Endodermal cell (in vitro differentiated cells): ENCODE data around the gene TPRX1. TPM values are rescaled to one million over a fixed set of nuclear protein-coding genes. Genes with fewer than 3 reads are reported as not detected.

Experiments used
- DNase-seq: peaks from one replicate; pipeline ENCODE4 v3.0.0-alpha.2; 2017
- H3K27ac ChIP-seq: 2 replicates; pipeline ENCODE4 v1.5.1; 2013; ENCODE audit warnings: mild to moderate bottlenecking, low read depth, low read length, moderate library complexity
- H3K27me3 ChIP-seq: 2 replicates; pipeline ENCODE4 v1.6.1; 2013; ENCODE audit warnings: mild to moderate bottlenecking, low read length, moderate library complexity; ENCODE audit not compliant: insufficient read depth, control insufficient read depth, poor library complexity, severe bottlenecking
- H3K36me3 ChIP-seq: 2 replicates; pipeline ENCODE4 v1.7.0; 2013; ENCODE audit warnings: mild to moderate bottlenecking, low read length, moderate library complexity; ENCODE audit not compliant: control insufficient read depth, insufficient read depth
- H3K4me1 ChIP-seq: one replicate; pipeline ENCODE4 v1.7.0; 2013; ENCODE audit warnings: low read length; ENCODE audit not compliant: control insufficient read depth, insufficient read depth
- H3K4me3 ChIP-seq: 2 replicates; pipeline ENCODE4 v1.5.1; 2013; ENCODE audit warnings: mild to moderate bottlenecking, low read length, moderate library complexity
- H3K9ac ChIP-seq: 2 replicates; pipeline ENCODE4 v1.6.1; 2013; ENCODE audit warnings: mild to moderate bottlenecking, low read length, moderate library complexity; ENCODE audit not compliant: poor library complexity, severe bottlenecking; ENCODE audit errors: extremely low read depth
- H3K9me3 ChIP-seq: 2 replicates; pipeline ENCODE4 v1.6.1; 2013; ENCODE audit warnings: mild to moderate bottlenecking, low read length, moderate library complexity; ENCODE audit not compliant: control insufficient read depth
- H3K27ac Mint-ChIP-seq: 2 replicates; pipeline ENCODE4 v1.8.0; 2020; ENCODE audit warnings: mixed read lengths
- H3K27me3 Mint-ChIP-seq: 2 replicates; pipeline ENCODE4 v1.8.0; 2021; ENCODE audit warnings: mild to moderate bottlenecking, mixed read lengths; ENCODE audit not compliant: insufficient read depth
- H3K36me3 Mint-ChIP-seq: 2 replicates; pipeline ENCODE4 v1.8.0; 2020; ENCODE audit warnings: low read depth, mixed read lengths
- H3K4me1 Mint-ChIP-seq: 2 replicates; pipeline ENCODE4 v1.8.0; 2020; ENCODE audit warnings: mixed read lengths
- H3K4me3 Mint-ChIP-seq: 2 replicates; pipeline ENCODE4 v1.8.0; 2020; ENCODE audit warnings: mild to moderate bottlenecking, moderate library complexity, mixed read lengths
- H3K9me3 Mint-ChIP-seq: 2 replicates; pipeline ENCODE4 v1.8.0; 2020; ENCODE audit warnings: mild to moderate bottlenecking, mixed read lengths
- CTCF ChIP-seq: fragments of 200-600 bp; sonication (generic); conservative IDR thresholded peaks from 2 replicates; pipeline ENCODE4 v1.5.0; 2021; ENCODE audit warnings: antibody characterized with exemption, mild to moderate bottlenecking
- WGBS, 2 experiments: methylation state at CpG; one replicate each; pipeline versions ENCODE4 v1.1.5 to v1.1.7; 2013; ENCODE audit warnings: missing lambda C conversion rate in 2 of 2, mixed read lengths in 1 of 2; ENCODE audit not compliant: insufficient coverage in 1 of 2, insufficient read length in 1 of 2; 5-methylcytosine and 5-hydroxymethylcytosine counted together
- total RNA-seq, 2 donors: library from RNA; stranded (reverse); fragmentation: NEBNext Ultra II Directional in 1 of 2; extraction: Animal tissue kit (Norgen Biotek cat#: 25700) in 1 of 2; gene quantifications; 2 replicates in 1 of 2; 3 replicates in 1 of 2; pipeline ENCODE4 v1.2.1, GENCODE V29; 2021

TPRX1 gene
- total RNA-seq, 2 donors from 2014 or later, result not detected

- Histone ChIP-seq H3K4me3 (no peak overlapping the region), H3K9ac (no peak overlapping the region), H3K27ac (no peak overlapping the region), H3K9me3 (no peaks in the 10 kb centered on the region), H3K4me1 (peaks cover 1% of the 10 kb centered on the region), H3K36me3 (no peaks in the 10 kb centered on the region), H3K27me3 (no peaks in the 10 kb centered on the region)
- WGBS, 2 experiments, result 92 to 99% methylated on average over 6 of the region's 6 CpGs
- Mint-ChIP-seq H3K4me1 (peaks cover 26% of the 10 kb centered on the region), H3K4me3 (no peak overlapping the region), H3K9me3 (no peaks in the 10 kb centered on the region), H3K27me3 (no peaks in the 10 kb centered on the region), H3K27ac (no peak overlapping the region), H3K36me3 (no peaks in the 10 kb centered on the region)
- TF ChIP-seq CTCF, result no peak
- no peak for DNase-seq
Observed at GRCh38 chr19:47826800-47827199, 22.4 kb upstream of the TPRX1 start.

- no peak overlapping the region for H3K4me3 Mint-ChIP-seq
- Histone ChIP-seq H3K27me3 (no peaks in the 10 kb centered on the region), H3K36me3 (no peaks in the 10 kb centered on the region), H3K4me1 (peaks cover 12% of the 10 kb centered on the region), H3K4me3 (no peak overlapping the region), H3K9me3 (no peaks in the 10 kb centered on the region), H3K9ac (no peak overlapping the region), H3K27ac (no peak overlapping the region)
- H3K27me3 Mint-ChIP-seq, result no peaks in the 10 kb centered on the region
- DNase-seq, result peak; percentile 60
- 88 to 100% methylated on average over 4 to 6 of the region's 6 CpGs for WGBS, 2 experiments
- H3K9me3 Mint-ChIP-seq, result no peaks in the 10 kb centered on the region
- TF ChIP-seq CTCF, result peak; percentile 65
- H3K4me1 Mint-ChIP-seq, result peaks cover 47% of the 10 kb centered on the region
- peak overlapping the region; percentile 35 for H3K27ac Mint-ChIP-seq
- no peaks in the 10 kb centered on the region for H3K36me3 Mint-ChIP-seq
Observed at GRCh38 chr19:47824396-47824795, 20.0 kb upstream of the TPRX1 start.

DNA sequence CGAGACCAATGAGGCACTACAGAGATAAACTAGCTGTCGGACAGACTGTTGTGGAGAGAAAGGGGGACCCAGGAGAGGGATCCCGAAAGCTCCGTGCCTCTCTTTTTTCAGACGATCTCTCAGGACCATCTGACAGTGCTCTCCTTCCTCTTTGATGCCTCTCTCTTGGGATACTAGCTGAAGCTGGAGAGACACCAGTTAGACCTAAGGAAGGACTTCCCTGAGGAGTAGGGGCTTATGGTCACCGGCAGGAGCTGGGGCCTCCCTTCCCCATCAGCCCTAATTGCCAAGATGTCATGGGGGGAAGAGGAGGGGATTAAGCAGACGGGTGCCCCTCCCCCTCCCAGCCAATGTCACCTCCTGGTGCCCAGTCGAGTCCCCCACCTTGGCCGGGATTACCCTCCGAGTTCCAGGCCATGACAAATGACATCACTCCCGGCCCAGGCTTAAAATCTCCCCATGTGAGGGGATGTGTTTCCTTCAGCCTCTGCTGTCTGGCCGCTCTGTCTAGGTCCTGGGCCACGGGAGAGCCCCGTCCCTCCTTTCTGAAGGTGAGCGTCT lies 17.2 kb upstream of the TPRX1 start, which contains the start of gene CRX:
Gene CRX, plus strand, starts transcription at position 478 of the 561 bp plus-strand sequence. CDS start 12,507 bp downstream, outside the sequence.
- Histone ChIP-seq H3K4me1 (peaks cover 12% of the 10 kb centered on the region), H3K9ac (no peak within 1 kb of the TSS), H3K4me3 (peak within 1 kb of the TSS; percentile 12), H3K9me3 (no peaks in the 10 kb centered on the region), H3K27ac (no peak within 1 kb of the TSS), H3K27me3 (no peaks in the 10 kb centered on the region), H3K36me3 (no peaks in the 10 kb centered on the region)
- H3K27me3 Mint-ChIP-seq, result no peaks in the 10 kb centered on the region
- peaks cover 41% of the 10 kb centered on the region for H3K4me1 Mint-ChIP-seq
- peak within 1 kb of the TSS; percentile 39 for H3K4me3 Mint-ChIP-seq
- WGBS, 2 experiments, result 59 to 66% methylated on average over 8 to 13 of the region's 15 CpGs
- no peak for DNase-seq
- H3K27ac Mint-ChIP-seq, result peak within 1 kb of the TSS; percentile 96
- no peaks in the 10 kb centered on the region for H3K36me3 Mint-ChIP-seq
- TF ChIP-seq CTCF, result no peak
- no peaks in the 10 kb centered on the region for H3K9me3 Mint-ChIP-seq
